MM.1S (cell line): ENCODE measurements around the gene TRIP4.

Experiments
- CTCF ChIP-seq: fragments of 300-600 bp; sonication (generic); IDR thresholded peaks from 2 replicates; pipeline ENCODE4 v1.5.1; 2016; ENCODE audit warnings: antibody characterized with exemption, low read length, mixed read lengths
- EZH2 ChIP-seq: fragments of 300-600 bp; sonication (generic); optimal IDR thresholded peaks from 2 replicates; pipeline ENCODE3; 2017; ENCODE audit warnings: low read depth, mild to moderate bottlenecking, antibody characterized with exemption, low read length, mixed read lengths

- TF ChIP-seq EZH2 (no peak), CTCF (no peak)
Measured at GRCh38 chr15:64426845-64427465, 39.3 kb downstream of the TRIP4 start.
